GM19025 (cell line): Measurements from ENCODE around the gene GPATCH2.
"Not testable (repeated sequence)": the region's sequence is repeated elsewhere in the genome, so short reads cannot be mapped to it uniquely, and the experiment has no call there.

Source experiments
- ATAC-seq: cut with Tn5 transposase; IDR thresholded peaks from one replicate; pipeline ENCODE4 v1.9.1; 2021; ENCODE audit warnings: mild to moderate bottlenecking, low read depth, moderate library complexity; ENCODE audit not compliant: unreplicated experiment

The GPATCH2 gene

DNA sequence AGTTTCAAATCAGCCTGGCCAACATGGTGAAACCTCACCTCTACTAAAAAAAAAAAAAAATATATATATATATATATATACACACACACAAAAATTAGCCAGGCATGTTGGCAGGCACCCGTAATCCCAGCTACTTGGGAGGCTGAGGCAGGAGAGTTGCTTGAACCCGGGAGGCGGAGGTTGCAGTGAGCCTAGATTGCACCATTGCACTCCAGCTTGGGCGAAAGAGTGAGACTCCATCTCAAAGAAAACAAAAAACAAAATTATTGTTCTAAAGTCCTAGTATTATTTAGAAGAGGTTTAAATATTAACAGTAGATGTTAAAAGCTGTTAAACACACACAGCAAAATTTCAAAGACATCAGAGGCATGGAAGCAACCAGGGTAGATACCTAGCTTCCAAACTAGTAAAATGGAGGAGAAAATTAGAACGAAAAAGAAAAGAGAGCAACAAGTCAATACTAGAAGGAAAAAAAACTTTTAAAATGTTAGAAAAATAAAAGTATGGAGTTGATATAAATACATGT is 46.5 kb downstream of the GPATCH2 start:
- ATAC-seq = not testable (repeated sequence)

DNA sequence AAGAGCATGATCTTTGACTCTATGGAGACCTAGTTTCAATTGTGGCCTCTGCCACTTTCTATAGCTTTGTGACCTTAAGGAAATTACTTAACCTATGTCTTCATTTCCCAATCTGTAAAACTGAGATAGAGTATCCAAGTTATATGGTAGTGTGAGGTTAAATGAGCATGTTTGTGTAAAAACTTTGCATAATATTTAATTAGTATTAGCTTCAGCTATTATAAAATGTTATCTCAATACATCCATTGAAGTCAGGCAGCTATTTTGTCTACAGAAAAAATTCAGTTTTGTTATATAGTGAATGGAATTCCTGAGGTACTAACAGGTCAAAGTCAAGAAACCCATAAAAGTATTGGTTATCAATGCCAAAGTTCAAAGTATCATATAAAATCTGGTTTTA is 53.6 kb downstream of the GPATCH2 start:
- ATAC-seq = no peak

DNA sequence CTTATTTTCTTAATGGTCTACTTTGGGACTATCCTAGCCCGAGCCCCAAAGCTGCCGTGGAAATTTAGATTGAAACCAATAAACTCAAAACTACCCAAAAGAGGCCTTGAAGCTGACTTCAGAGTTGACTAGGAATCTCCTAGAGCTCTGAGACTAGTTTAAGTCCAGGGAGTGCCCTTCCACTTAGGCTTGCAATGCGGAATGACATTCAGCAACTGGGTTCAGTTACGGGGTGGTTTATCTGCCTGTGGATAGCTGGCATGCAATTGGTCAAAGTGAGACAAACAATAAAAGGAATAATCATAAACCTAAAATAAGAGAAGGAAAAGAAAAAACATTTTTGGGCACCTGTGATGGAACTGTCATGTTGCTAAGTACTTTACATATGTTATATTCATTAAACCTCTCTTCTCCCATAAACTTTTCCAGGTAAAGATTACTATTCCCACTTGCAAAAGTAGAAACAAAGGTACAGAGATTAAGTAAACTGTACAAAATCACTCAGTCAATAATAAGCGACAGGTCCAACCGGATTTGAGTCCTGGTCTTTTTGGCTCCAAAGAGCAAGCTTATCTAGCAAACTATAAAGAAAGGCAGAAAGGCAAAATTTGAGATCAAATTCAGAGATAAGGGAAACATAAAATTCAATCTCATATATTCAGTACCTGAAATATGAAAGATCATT is 56.5 kb downstream of the GPATCH2 start:
- ATAC-seq = no peak

DNA sequence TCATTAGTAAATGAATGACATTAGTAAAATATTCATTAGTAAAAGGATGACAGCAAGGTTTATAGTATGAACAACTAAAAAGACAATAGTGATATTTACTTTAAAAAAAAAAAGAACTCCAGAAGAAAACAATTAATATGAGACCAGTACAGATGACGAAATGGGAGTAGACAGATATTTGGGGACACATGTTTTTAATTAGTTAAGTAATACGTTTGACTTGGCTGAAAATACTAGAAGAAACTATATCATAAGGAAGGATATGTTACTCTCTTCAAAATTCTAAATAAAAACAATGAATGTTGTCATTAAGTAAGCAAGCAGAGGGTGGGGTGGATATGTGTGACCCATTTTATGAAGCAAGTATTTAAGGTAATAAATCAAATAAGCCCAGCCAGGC is 61.9 kb downstream of the GPATCH2 start:
- ATAC-seq = no peak

DNA sequence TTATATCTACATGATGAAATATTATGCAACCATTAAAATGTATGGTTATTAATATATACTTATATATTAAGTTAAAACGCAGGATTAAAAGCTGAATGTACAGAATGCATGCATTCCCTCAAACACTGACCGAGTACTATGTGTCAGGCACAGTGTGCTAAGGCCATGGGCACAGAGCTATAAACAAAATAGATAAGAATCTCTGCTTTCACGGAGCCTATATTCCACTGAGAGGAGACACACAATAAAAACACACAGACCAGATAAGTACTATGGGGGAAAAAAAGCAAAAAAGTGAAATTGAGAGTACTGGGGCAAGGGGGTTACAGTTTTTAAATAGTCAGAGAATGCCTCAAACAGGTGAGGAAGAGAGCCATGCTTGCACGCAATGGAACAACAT is 62.7 kb downstream of the GPATCH2 start:
- ATAC-seq = no peak

DNA sequence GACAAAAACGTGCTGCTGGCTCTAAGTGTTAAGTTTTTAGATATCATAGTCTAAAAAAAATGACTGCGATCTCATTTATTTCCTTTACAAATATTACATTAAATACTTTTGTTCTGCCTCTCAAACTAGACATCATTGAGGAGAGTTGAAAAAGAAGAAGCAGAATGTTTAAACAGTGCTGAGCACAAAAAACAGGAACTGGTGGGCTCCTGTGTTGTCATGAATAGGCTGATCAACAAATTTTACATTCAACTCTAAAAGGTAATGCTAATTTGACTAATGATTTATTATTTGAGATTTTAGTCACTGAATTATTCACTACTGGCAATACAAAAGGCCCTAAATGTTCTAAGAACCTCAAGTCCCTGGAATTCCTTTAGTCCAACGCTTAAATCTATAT is 66.1 kb downstream of the GPATCH2 start:
- ATAC-seq = no peak

DNA sequence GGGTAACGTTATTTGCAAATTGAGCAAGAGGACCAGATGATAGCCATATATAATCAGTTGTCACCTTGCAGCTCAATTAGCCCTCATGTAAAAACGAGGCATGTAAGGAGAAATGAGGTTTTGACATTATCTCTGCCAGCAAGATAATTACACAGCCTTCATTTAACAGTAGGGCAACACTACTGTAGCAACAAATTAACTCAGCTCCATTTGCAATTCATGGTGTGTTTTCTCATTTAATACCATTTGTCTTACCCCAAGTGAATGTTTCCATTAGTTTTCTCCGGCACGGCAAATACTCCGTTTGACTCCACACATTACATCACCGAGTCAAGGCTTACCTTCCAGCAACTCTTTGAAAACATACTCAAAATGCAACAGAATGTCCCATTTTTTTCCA is 66.7 kb downstream of the GPATCH2 start:
- no peak for ATAC-seq

DNA sequence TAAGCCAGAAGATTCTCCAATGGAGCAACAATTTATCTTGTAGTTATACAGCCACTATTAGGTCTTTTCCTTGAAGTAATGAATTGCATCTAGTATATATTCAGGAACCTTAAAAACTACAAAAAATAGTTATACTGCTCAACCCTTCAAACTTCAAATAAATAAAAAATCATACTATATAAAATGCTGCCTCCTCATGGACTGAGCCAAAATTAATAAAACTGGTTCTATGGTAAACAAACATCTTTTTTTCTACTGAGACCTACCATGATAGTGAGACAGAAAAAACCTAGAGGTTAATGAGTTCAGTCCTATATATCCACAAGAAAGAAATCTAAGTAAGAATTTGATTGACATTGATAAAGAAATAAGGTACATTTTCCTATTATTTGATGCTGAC is 67.7 kb downstream of the GPATCH2 start:
- no peak for ATAC-seq

DNA sequence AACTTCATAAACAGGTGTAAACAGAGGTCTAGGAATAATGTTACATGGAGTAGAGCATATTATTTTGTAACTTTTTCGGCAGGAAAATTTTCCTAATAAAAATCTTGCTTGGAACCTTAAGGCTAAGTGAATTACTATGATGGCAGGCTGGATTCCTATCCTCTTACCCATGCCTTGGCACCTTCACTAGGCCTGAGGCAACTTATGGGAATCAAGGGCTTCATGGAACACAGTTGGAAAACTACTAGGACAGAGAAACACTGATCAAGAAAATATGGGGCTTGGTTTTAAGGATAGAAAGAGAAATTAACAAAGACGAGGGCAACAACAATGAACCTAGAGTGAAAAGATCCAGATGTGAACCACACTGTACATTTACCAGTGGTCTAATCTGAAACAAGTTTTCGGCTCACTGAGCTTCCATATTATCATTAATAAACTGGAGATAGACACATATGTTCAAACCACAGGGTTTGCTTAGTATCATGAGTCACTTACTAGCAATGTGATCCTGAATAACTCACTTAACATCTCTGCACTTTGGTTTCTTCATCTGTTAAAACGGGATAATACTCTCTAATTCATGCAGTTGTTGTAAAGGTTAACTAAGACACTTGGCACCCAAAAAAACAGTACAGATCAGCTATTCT is 68.5 kb downstream of the GPATCH2 start:
- ATAC-seq = no peak

DNA sequence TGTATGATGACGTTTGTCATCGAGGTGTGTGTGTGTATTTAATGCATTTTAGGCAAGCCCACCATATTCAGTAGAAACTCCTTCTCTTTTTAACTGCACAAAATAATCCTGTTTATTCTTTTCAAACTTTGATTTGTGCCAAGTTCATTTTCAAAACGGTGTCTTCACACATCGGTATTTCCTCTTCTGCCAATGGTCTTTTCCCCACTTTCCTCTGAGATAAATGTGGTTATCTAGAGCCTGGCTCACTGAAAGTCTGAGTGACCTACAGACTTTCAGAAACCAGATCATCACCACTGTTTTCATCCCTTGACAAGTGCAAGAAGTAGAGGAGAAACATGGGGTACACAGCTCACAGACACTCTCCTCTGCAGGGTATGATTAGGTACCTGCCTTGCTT is 69.4 kb downstream of the GPATCH2 start:
- no peak for ATAC-seq

DNA sequence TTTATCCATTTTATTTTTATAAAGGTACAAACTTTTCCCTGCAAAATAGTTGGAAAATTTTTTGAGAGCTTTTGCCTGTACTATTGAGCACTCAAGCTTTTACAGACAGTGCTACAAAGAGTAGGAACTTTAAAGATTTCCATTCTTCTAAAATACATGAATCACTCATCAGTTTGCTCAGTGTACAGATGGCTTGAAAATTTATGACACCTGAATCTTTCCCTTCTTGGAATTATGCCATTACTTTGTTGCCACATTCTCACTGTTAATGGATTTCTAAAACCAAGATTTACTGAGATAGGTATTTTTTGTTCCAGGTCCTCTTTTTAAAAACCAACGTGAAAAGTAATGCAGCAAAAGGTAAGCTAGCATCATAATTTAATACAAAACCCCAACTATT is 76.0 kb downstream of the GPATCH2 start:
- no peak for ATAC-seq

DNA sequence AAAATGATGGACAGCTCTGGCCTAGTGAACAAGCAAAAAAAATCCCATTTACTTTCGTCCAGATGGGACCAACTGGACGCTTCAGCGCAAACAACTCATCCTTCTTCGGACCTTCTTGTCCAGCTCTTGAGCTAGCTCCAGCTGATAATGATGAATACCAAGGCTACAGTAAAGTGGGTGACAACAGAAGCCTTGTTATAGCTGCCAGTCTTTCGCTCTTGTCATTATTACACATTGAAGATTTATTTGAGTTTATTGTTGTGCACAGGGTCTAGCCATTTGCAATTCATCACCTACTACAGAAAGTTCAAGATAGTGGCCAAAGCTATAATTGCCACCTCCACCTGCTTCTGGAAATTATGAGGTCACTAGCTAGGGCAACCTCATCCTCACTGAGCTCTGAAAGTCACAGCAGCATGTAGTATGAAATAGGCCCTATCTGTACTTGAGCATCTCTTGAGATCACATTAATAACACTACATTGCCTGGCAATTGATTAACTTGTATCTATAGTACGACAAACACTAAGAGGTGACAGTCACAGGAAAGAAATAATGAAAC is 76.9 kb downstream of the GPATCH2 start:
- no peak for ATAC-seq

DNA sequence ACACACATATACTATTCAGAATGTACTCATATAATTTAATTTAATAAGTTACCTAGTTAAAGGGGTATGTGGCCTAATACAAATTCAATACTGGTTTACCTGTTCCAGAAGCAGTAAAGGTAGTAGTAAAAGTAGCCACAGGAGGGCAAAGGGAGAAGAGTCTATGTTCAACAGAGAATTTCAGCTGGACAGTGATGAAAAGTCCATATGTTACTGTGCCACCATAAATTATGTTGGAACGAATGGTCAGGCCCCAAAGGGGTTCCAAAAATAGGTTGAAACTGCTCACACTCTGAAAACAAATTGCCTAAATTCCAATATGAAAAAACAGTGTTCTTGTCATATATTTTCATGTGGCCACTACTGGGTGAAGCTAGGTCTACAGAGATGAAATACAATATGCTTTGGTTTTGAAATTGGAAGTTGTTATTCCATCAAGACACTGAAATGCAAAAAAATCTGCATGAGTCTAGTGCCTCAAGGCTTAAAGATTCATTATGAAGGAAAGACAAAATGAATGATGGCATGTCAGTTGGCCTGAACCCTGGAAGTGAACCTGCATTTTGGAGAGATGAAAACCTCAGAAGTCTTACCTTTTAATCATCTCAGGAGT is 78.4 kb downstream of the GPATCH2 start:
- ATAC-seq = no peak

DNA sequence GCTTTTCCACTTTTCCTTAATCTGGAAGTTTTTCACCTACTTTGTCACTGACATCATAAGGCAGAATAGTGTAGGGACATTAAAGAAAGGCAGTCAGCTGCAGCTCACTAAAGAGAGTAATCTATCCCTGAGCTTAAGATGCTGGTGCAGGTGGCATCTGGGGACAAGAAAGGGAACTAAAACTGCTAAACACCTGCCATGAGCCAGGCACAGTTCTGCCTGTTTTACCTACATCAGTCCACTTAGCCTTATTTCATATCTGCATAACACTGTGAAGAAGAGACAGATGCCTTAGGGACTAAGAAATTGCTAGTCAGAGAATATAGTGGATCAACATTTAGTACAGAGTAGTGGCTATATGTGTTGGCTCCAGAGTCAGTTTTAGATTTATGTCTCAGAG is 88.1 kb downstream of the GPATCH2 start:
- ATAC-seq = peak; percentile 91

DNA sequence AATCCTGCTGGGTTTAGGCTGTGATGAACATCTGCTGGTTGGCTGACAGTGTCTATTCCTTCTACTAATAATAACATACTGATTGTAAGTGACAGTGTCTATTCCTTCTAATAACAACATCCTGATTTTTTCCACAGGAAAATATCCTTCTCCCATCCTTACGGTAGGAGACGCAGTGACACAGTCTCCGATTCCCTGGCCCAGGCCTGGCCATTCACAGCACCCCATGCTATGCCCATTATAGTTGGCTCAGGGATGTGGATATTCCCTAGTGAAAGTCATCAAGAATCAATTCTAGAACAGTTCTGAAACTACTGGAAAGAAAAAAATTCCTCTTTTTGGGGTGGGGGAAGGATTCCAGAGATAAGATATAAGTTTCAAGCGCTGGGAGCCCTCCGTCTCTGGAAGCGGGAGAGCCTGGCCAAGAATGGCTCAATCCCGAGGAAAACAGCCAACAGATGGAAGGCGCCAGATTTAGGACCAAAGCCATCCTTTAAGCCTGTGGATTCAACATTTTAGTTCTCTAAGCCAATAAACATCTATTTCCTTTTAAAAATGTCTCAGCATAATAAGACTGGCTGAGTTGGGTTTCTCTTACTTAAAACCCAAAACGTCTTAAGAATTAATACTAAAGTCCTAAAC is 88.6 kb downstream of the GPATCH2 start:
- ATAC-seq = no peak

DNA sequence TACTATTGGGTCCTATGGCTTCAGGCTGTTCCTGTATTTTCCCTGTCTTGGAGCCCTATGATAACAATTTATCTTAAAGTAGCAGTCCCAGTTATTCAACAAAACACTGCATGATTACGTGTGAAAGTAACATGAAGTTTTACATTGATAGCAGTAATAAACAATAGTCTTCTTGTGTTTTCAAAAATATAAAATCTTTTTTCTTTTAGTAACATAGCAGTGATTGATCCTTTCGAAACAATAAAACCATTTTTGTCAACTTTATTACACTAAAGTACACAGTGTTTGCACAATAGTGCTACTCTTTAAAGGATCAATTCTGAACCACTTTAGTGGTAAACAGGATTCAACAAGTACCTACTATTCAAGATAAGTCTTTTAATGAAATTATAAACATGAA is 90.6 kb downstream of the GPATCH2 start:
- no peak for ATAC-seq

DNA sequence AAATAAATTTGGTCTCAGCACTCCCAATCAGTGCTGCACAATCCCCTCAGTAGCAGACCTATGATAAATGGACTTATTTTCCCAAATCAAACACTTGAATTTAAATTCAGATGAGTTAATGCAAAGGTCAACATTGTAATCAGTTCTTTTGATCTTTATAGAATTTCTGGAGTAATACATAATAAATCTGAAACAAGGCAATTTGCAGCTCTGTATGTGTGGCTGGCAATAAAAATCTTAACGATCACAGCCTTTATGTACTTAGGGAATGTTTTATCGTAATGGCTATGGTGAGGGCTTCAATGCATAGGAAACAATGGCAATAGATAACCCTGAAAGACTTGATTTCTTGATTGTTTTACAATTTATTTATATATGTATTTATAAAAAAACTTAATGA is 91.4 kb downstream of the GPATCH2 start:
- no peak for ATAC-seq

DNA sequence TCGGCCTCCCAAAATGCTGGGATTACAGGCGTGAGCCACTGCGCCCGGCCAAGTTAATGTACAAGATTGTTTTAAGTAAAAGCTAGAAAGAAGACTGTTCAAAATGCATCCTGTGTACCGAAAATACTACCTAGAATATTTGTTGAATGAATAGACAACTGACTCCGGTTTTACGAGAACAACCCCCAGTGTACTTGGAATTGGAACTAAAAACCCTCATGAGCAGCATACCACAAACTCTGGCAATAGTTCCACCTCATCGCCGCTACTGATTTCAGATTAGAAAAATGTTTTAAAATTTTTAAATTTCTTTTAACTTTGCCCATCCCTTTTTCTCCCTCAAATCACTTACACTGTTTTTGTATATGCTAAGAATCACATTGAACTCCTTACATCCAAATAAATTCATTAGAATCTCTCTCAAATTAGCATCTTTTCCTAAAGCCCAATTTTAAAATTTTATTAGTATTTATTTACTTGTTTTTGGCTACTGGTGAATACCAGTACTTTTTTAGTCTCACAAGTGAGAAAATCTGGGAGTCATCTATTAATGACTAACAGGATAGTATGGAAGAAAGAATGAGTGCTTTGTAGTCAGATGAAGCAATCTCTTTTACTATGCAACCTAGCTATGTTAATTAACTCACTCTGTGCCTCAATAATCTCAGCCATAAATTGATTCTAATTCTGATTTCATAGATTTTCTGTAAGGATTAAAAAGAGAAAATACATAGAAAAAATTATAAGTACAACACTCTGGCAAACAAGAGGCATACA is 95.1 kb downstream of the GPATCH2 start:
- ATAC-seq = no peak

DNA sequence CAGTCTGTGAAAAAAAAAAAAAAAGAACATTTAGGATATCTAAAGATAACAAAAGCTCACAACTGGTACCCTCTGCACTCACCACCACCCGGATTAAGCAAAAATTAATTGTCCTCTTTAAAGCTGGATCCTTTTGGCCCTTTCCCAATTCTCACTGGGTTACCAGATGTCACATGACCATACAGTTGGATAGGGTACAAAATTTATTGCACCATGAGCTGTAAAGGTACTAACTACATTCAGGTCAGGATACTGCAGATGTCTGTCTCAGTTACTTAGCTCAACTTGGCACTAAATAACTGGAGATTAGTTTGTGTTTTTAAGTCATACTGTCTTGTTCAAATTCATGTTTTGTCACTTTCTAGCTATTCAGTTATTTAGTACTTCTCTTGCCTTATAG is 96.3 kb downstream of the GPATCH2 start:
- ATAC-seq = no peak

DNA sequence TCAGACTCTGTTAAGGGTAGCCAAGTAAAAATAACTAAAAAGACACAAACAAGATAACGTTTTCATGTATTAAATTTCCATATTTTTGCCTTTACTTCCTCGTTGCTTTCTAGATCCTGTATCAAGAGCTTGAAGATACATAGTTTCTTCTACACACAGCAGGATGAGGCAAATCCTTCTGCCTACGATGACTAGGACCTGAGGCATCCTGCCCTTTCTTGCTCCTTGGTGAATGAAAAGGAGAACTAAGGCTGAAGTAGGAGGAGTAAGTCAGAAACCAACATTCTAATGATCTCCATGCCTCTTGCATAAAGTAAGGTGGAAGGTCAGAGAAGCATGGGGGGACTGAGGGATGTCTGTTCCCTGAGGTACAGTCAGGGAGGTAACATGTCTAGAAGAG is 102.6 kb downstream of the GPATCH2 start:
- no peak for ATAC-seq
